Muscle of back (tissue), 11 donors: Measurements from ENCODE around the gene FAT2. TPM values are rescaled to one million over a fixed set of nuclear protein-coding genes. Genes with fewer than 3 reads are reported as not detected.
"Not testable (repeated sequence)": the region's sequence is repeated elsewhere in the genome, so short reads cannot be mapped to it uniquely, and the experiment has no call there.

Experiments
- DNase-seq, 3 donors: peaks; one replicate each; pipeline versions ENCODE4 v3.0.0 to v3.0.0-alpha.2; 2013
- polyA plus RNA-seq, 10 donors: library from polyadenylated mRNA; unstranded; fragments of 120-200 nt; gene quantifications; one replicate each; pipeline ENCODE4 v1.2.1, GENCODE V29; 2013; ENCODE audit not compliant: insufficient read length in 10 of 10

The FAT2 gene
- polyA plus RNA-seq, 10 donors = 0.29 to 6.6 (median 0.58) TPM

GRCh38 chr5:151581812-151582583 lies 9.1 kb downstream of the FAT2 start:
- no peak for DNase-seq

GRCh38 chr5:151581347-151581746 lies 9.8 kb downstream of the FAT2 start:
- no peak for DNase-seq

GRCh38 chr5:151580858-151581257 lies 10.3 kb downstream of the FAT2 start:
- no peak for DNase-seq

- no peak for DNase-seq
These were observed 10.9 kb downstream of the FAT2 start for GRCh38 chr5:151580239-151580638.

- DNase-seq = not testable (repeated sequence)
These were observed 12.0 kb downstream of the FAT2 start for GRCh38 chr5:151579146-151579545.

GRCh38 chr5:151578326-151579025 lies 12.7 kb downstream of the FAT2 start:
- no peak for DNase-seq

- DNase-seq = peak in 1 of 3 donors; percentile 27
These were observed 13.6 kb downstream of the FAT2 start for GRCh38 chr5:151577566-151577965.

GRCh38 chr5:151574444-151574996 lies 16.6 kb downstream of the FAT2 start:
- DNase-seq = no peak

- no peak for DNase-seq
These were observed 18.3 kb downstream of the FAT2 start for GRCh38 chr5:151572657-151573368.

GRCh38 chr5:151571270-151572173 lies 19.6 kb downstream of the FAT2 start:
- no peak for DNase-seq

GRCh38 chr5:151570512-151571269 lies 20.4 kb downstream of the FAT2 start:
- no peak for DNase-seq

GRCh38 chr5:151570058-151570457 lies 21.1 kb downstream of the FAT2 start:
- DNase-seq = no peak

- no peak for DNase-seq
These were observed 21.7 kb downstream of the FAT2 start for GRCh38 chr5:151569132-151570046.

GRCh38 chr5:151568036-151568435 lies 23.1 kb downstream of the FAT2 start:
- no peak for DNase-seq

GRCh38 chr5:151565971-151566370 lies 25.2 kb downstream of the FAT2 start:
- no peak for DNase-seq

- no peak for DNase-seq
These were observed 29.0 kb downstream of the FAT2 start for GRCh38 chr5:151562019-151562707.

GRCh38 chr5:151557951-151558350 lies 33.2 kb downstream of the FAT2 start:
- no peak for DNase-seq

GRCh38 chr5:151557466-151557865 lies 33.7 kb downstream of the FAT2 start:
- no peak for DNase-seq

- peak in 2 of 3 donors; percentile 3 to 19 for DNase-seq
These were observed 34.3 kb downstream of the FAT2 start for GRCh38 chr5:151556806-151557205.
